Measurements from ENCODE around the gene SLC25A11. TPM values are rescaled to one million over a fixed set of nuclear protein-coding genes. Genes with fewer than 3 reads are reported as not detected.
"Not testable (repeated sequence)": the region's sequence is repeated elsewhere in the genome, so short reads cannot be mapped to it uniquely, and the experiment has no call there.

SLC25A11 gene
- total RNA-seq, 4 donors from 2014 or later, result 9.5 to 58.2 (median 42.9) TPM

GRCh38 chr17:4934173-4934979 is 5.5 kb downstream of the SLC25A11 start:
- TF ChIP-seq POLR2A (IDR thresholded peaks at IDR 0.05), result no peak
- no peak for TF ChIP-seq CTCF (IDR thresholded peaks at IDR 0.05)
- DNase-seq, result no peak
- peaks cover 8 to 12% of the 10 kb centered on the region in 2 donors for H3K4me1 ChIP-seq
- no peaks in the 10 kb centered on the region for H3K36me3 ChIP-seq
- no peak overlapping the region for H3K27ac ChIP-seq
- no peaks in the 10 kb centered on the region for H3K27me3 ChIP-seq
- no peaks in the 10 kb centered on the region for H3K9me3 ChIP-seq
- intact Hi-C loops (cut with DNase I; ENCODE audit: low total_unique reads), result no loop called here
- H3K4me3 ChIP-seq, result no peak overlapping the region

- H3K27me3 ChIP-seq, result no peaks in the 10 kb centered on the region
- intact Hi-C loops (cut with DNase I; ENCODE audit: low total_unique reads), result no loop called here
- DNase-seq, result no peak
- H3K27ac ChIP-seq, result no peak overlapping the region
- no peaks in the 10 kb centered on the region for H3K36me3 ChIP-seq
- no peaks in the 10 kb centered on the region for H3K9me3 ChIP-seq
- peaks cover 2 to 5% of the 10 kb centered on the region in 2 donors for H3K4me1 ChIP-seq
- TF ChIP-seq POLR2A (IDR thresholded peaks at IDR 0.05) (no peak), CTCF (IDR thresholded peaks at IDR 0.05) (no peak)
- H3K4me3 ChIP-seq, result no peak overlapping the region
Measured at GRCh38 chr17:4933646-4934045, 6.2 kb downstream of the SLC25A11 start.

- H3K36me3 ChIP-seq, result no peaks in the 10 kb centered on the region
- intact Hi-C loops (cut with DNase I; ENCODE audit: low total_unique reads), result no loop called here
- H3K27ac ChIP-seq, result no peak overlapping the region
- DNase-seq, result no peak
- TF ChIP-seq CTCF (IDR thresholded peaks at IDR 0.05), result no peak
- TF ChIP-seq POLR2A (IDR thresholded peaks at IDR 0.05), result no peak
- H3K4me1 ChIP-seq, result no peaks in the 10 kb centered on the region
- no peak overlapping the region for H3K4me3 ChIP-seq
- H3K9me3 ChIP-seq, result no peaks in the 10 kb centered on the region
- no peaks in the 10 kb centered on the region for H3K27me3 ChIP-seq
Measured at GRCh38 chr17:4932756-4933155, 7.1 kb downstream of the SLC25A11 start.

- H3K27me3 ChIP-seq, result no peaks in the 10 kb centered on the region
- DNase-seq, result no peak
- no peak within 1 kb of the TSS for H3K4me3 ChIP-seq
- intact Hi-C loops (cut with DNase I; ENCODE audit: low total_unique reads), result no loop called here
- H3K27ac ChIP-seq, result no peak within 1 kb of the TSS
- no peaks in the 10 kb centered on the region for H3K36me3 ChIP-seq
- H3K9me3 ChIP-seq, result no peaks in the 10 kb centered on the region
- TF ChIP-seq CTCF (IDR thresholded peaks at IDR 0.05) (no peak), POLR2A (IDR thresholded peaks at IDR 0.05) (no peak)
- no peaks in the 10 kb centered on the region for H3K4me1 ChIP-seq
Measured at GRCh38 chr17:4931963-4932362, 7.9 kb downstream of the SLC25A11 start, which contains the start of gene GP1BA. TSS of gene GP1BA (plus strand) at chr17:4932277. CDS start at chr17:4932605, 328 bp downstream.

GRCh38 chr17:4928881-4929280 is 11.0 kb downstream of the SLC25A11 start:
- intact Hi-C loops (cut with DNase I; ENCODE audit: low total_unique reads), result no loop called here
- Histone ChIP-seq H3K27ac (no peak overlapping the region), H3K4me1 (no peaks in the 10 kb centered on the region), H3K27me3 (no peaks in the 10 kb centered on the region), H3K9me3 (no peaks in the 10 kb centered on the region), H3K4me3 (no peak overlapping the region), H3K36me3 (no peaks in the 10 kb centered on the region)
- DNase-seq, result no peak
- TF ChIP-seq CTCF (IDR thresholded peaks at IDR 0.05), result no peak
- no peak for TF ChIP-seq POLR2A (IDR thresholded peaks at IDR 0.05)

GRCh38 chr17:4926577-4927335 is 13.1 kb downstream of the SLC25A11 start:
- H3K4me3 ChIP-seq; H3K27me3 ChIP-seq; DNase-seq; H3K36me3 ChIP-seq; H3K27ac ChIP-seq; H3K4me1 ChIP-seq; intact Hi-C loops (cut with DNase I; ENCODE audit: low total_unique reads); H3K9me3 ChIP-seq: not testable (repeated sequence)

Data from uterus (tissue), 4 donors.